ENCODE measurements around the gene INPP5E.

The INPP5E gene, protein sequence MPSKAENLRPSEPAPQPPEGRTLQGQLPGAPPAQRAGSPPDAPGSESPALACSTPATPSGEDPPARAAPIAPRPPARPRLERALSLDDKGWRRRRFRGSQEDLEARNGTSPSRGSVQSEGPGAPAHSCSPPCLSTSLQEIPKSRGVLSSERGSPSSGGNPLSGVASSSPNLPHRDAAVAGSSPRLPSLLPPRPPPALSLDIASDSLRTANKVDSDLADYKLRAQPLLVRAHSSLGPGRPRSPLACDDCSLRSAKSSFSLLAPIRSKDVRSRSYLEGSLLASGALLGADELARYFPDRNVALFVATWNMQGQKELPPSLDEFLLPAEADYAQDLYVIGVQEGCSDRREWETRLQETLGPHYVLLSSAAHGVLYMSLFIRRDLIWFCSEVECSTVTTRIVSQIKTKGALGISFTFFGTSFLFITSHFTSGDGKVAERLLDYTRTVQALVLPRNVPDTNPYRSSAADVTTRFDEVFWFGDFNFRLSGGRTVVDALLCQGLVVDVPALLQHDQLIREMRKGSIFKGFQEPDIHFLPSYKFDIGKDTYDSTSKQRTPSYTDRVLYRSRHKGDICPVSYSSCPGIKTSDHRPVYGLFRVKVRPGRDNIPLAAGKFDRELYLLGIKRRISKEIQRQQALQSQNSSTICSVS

DNA sequence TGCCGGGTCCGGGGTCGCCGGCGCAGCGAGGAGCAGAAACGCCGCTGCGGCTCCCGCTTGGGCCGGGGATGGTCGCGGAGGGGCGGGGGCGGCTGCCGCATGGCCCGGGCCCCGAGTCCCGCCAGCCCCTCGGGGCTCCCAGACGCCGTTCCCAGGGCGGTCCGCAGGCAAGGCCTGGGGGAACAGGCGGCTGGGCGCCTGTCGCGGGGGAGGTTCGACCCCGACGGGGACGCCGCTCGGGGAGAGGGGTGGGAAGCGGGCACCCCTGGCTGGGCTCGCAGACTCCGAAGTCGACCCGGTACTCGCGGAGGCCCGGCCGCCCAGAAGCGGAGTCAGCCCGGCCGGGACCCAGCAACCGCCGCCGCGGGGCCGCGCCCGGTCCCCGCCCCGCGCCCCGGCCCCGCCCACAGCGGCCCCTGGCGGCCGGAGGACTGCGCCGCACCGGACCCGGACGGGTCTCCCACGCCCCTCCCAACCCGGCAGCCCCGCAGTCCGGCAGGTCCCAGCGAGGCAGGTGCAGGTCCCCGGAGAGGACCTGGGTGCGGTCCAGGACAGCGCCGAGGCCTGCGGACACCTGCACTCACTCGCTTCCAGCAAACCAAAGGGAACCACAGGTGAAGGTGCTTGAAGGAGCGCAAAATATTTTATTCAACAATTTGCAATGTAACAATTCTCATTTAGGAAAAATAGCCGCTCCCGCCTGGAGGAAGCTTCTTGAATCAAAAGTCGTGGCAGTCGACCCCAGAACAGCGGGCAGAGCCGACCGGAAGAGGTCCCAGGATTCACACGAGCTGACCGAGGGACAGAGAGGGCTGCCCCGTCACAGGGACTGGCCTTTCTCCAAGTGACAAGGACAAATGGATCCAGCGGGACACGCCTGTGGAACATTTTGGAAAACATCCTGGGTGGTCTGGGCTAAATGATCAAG is at the start of gene INPP5E:
TSS of gene INPP5E (minus strand) at position 365 of the 928 bp plus-strand sequence. CDS start 426 bp downstream, outside the sequence.
- peak; percentile 53 for DNase-seq

DNA sequence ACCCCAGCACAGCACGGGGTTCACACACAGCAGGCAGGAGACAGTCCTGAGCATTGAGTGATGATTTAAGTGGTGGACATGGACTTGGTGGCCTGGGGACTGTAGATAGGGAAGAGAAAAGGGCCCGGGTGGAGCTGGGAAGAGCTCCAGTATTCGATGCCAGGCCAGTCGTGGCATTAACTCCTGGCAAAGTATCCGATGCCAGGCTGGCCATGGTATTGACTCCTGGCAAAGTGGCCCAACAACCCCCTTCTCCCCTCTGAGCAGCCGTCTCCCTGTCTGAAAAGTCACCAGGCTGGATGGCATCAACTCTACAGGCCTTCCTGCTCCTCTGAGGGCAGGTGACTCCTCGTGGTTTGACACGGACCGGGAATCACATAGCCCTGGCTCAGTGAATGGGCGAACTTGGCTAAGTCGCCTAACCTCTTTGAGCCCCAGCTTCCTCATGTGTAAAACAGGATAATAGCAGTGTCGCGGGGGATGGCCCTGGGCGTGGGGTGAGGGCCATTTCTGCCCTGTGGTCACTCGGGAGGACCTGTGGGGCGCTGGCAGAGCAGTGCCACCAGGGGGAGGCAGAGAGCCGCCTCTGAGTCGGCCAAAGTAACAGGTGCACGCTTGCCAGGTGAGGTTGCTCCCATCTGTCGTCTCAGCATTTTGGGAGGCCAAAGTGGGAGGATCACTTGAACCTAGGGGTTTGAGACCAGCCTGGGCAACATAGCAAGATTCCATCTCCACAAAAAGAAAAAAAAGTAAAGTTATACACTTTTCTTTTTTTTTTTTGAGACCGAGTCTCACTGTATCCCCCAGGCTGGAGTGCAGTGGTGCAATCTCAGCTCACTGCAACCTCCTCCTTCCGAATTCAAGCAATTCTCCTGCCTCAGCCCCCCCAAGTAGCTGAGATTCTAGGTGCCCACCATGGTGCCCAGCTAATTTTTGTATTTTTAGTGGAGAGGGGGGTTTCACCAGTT is 48.9 kb upstream of the INPP5E start:
- DNase-seq = peak; percentile 9

DNA sequence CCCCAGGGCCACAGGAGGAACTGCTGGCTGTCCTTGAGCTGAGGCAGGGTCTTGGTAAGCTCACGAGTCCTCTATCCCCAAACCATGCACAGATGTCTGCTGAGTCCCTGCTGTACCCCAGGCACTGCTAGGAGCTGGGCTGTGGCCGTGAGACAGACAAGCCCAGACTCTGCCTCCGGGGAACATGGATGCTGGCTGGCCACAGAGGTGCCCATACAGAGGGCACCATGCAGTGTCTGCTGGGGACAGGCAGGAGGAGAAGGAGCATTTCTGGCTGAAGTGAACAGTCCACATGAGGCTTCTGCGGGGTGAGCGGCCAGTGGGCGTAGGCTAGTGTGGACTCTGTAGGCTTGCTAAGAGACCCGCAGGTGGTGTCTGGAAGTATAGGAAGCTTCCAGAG is 48.0 kb upstream of the INPP5E start:
- no peak for DNase-seq

DNA sequence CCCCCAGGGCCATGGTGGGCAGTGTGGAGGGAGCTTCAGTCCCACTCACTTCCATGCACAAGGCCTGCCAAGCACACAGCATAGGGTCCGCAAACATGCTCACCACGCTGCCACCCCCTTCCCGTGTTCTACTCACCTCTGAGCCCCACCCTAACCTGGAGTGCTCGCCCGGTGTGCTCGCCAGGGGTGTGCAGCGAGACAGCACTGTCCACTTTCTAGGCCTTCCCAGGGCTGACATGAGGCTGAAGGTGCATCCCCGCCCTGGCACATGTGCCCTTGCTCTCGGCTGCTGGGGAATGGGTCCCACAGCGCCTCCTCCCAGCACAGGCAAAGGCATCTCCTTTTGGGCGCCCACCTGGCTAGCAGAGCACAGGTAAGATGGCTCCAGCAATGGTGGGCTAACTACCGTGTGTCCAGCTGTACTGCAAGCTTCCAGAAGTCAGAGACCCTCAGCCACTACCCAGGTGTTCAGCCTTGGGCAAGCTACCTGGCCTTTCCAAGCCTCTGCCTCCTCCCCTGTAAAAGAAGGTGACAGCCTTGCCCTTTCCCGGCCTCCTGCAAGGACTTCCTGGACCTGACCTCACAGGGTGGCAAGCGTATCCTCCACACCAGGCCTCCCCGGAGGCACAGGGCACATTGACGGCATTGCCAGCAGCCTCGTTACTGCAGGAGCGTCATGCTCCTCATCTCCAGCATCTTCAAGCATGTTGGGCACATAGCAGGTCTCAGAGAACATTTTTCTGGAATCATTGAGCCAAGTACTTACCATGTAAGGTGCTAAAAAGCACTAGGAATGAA is 47.4 kb upstream of the INPP5E start:
- no peak for DNase-seq

DNA sequence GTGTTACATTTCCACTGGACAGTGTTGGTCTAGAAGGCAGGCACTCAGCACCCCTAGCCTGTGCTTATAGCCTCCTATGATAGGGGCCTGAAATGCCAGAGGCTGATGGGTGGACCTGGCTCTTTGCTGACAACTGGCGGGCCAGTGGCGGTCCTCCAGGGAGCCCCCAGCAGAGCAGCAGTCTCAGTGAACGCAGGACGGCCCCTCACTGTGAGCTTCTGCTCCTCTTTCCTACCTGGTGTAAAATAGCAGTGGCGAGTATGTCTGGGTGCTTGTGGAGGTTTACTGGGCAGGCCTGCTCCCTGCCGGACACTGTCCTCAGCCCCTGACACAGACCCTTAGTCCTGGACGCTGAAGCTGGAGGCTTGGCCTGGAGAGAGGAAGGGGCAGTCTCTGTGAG is 46.5 kb upstream of the INPP5E start:
- no peak for DNase-seq

DNA sequence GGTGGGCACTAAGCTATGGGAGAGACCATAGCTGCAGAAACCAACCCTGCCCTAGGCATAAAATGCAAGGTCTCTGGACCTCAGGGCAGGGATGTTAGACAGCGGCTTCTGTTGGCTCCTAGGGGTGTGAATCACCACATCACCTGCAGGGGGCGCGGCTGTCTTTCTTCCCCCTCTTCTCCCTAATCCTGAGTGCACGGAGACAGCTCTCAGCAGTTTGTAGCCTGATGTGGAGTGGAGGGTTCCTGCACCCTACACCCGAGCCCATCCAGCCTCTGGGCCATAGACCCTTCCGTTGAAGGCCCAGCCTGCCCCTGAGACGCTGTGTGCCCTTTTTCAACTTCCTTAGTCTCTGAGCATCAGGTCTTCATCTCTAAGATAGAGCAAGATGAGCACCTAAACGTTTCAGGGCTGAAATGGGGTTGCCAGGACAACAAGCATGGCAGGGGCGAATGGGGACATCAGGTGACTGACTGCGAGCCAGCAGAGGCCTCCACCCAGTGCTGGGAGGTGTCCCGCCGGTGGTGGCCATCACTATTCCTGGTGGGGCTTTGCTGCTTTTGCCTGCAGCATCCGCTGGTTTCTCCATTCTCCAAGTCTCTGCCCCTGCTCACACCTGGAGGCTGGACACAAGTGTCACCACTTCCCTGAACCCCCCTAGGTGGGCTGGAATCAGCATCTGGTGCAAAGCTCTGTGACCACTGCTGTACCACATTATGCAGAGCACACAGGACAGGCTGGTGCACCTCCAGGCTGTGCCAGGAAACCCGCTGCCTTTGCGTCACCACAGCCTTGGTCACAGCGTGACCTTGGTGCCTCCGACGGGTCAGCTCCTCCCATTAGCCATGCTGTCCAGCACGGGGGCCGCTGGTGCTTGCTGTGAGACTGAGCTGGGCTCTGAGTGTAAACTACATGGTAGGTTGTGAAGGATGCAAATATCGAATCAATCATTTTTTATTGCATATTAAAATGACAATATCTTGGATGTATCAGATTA is 45.7 kb upstream of the INPP5E start:
- peak; percentile 67 for DNase-seq

DNA sequence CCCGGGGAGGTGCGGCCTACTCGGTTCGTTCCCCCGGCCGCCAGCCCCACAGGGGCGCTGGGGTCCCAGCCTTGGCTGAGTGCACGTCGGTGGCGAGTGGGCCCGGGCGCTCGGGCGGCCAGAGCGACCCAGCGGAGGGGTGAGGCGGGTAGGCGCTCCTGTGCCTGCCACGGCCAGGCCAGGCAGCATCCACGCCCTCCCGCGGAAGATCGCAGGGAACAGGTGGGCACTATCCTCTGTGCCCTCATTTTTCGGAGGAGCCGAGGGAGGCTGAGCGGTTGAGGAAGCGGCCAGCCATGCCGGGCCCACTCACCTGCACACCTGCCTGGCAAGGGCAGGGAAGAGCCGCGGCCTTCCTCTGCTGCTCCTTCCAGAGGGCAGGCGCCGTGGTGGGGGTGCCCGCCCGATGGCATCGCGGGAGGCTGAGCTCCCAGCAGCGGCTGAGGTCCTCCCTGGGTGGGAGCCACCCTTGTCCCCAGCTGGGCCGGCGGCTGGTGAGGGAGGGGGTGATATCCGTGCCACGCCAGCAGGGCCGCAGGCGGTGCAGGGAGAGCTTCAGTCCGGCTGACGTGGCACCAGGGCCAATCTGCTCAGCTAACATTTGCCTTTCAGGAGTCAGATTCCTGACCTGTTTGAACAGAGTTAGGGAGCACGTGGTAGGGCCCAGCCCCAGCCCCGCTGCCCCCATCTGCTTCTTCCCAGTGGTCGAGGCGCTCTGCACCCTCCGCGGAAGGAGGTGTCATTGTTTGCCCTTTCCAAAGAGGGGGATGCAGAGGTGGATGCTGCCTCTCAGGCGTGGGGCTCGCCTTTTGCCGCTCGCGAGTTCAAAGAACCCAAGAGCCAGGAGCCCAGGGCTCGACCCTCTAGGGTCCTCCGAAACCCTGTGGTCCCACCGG is 44.8 kb upstream of the INPP5E start:
- DNase-seq = no peak

DNA sequence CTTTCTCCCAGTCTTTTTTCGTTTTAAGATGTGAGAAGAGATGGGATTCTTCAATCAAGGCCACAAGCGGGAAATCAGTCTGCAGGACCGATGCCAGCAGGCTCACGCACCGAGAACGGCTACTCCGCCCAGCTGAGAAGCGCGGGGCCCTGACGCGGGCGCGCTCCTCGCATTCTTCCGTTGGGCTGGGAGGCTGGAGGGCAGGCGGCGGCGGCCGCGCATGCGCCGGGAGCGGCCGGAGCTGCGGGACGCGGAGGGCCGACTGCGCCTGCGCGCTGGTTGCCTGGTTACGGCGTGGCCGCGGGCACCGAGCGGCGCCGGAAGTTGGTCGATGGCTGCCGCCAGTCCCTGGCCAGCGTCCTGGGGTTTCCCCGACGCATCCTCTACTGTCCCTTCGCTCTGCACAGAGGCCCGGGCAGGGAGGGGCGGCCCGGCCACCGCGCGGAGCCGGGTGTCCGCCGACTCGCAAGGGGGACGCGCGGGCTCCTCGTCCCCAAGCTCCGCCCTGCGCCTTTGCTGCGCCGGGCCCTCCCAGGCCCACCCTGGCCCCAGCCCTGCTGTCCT is 44.0 kb upstream of the INPP5E start:
- DNase-seq = peak; percentile 86

DNA sequence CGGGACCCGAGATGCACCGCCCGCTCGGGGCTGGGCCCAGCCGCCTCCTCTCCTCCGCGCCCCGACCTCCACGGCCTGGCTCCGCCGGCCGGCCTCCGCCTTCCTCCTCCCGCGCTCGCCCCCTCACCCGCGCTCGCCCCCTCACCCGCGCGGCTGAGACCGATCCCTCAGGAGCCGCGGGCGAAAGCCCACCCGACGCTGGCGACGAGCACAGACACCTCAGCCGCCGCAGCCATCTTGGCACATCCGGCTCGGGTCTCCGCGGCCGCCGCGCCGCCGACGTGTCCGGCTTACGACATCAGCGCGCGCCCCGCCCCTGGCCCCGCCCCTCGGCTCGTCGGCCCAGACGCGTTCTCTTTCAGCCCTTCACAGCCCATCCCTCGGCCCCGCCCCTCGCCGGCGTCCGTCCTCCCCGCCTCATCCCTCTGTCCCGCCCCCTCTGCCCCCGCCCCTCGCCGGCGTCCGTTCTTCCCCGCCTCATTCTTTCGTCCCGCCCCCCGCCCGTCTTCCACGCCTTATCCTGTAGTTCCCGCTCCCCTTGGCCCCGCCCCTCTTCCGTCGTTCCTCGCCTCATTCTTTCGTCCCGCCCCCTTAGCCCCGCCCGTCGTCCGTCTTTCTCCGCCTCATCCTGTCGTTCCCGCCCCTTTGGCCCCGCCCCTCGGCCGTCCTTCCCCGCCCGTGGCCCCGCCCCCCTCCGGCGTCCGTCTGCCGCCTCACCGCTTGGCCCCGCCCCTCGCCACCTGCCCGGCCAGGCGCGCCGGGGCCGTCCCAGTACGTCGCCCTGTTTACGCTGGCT is 43.3 kb upstream of the INPP5E start, which contains the start of gene SEC16A:
TSS of gene SEC16A (minus strand) at position 248 of the 796 bp plus-strand sequence. CDS start 5,425 bp downstream, outside the sequence.
- peak; percentile 98 for DNase-seq

DNA sequence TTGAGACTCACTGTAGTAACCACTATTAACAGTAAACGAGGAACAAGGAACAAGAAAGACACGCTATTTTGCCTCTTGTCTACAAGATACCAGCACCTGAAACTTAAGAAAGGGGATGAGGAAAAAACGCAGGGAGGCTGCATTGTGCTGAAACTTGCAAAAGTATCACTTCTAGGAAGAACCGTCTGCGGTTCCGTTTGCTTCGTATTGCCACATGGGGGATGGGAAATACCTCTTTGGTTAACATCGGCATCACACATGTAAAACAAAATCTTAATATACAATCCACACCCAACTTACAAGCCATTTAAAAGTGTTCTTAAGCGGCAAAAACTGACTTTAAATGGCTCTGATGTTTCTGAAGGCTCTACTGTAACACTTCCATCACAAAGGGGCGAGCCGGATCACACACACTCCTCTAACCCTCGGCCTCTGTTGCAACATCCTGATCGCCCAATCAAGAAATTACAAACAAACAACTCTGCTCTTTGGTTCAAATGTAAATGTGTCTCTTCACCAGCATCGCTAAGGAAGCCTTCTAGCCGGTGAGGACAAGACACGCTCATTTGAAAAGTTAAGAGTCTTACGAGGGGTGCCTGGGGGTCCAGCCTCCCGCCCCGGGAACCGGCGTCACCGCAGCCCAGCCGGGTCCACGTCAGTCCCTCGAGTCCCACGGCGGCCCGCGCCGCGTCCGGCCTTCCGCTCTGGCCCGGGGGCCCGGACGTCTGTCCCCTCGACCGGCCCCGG is 42.6 kb upstream of the INPP5E start:
- no peak for DNase-seq

DNA sequence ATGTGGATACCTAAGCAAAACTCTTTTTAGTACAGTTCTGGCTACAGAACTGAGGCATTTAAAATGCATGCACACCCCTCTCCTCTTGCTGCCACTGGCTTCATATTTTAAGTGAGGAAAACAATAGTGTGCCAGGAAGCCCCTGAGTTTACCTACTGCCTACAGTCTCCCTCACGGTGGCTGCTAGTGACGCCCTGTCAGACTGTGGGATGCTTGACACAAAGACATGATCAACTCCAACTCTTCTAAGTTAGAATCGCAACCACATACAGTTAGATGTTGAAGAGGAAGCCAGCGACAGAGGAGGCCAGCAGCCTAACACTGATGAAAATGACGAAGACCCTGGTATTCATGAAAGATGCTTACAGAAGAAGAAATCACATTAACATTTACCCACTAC is 41.9 kb upstream of the INPP5E start:
- no peak for DNase-seq

DNA sequence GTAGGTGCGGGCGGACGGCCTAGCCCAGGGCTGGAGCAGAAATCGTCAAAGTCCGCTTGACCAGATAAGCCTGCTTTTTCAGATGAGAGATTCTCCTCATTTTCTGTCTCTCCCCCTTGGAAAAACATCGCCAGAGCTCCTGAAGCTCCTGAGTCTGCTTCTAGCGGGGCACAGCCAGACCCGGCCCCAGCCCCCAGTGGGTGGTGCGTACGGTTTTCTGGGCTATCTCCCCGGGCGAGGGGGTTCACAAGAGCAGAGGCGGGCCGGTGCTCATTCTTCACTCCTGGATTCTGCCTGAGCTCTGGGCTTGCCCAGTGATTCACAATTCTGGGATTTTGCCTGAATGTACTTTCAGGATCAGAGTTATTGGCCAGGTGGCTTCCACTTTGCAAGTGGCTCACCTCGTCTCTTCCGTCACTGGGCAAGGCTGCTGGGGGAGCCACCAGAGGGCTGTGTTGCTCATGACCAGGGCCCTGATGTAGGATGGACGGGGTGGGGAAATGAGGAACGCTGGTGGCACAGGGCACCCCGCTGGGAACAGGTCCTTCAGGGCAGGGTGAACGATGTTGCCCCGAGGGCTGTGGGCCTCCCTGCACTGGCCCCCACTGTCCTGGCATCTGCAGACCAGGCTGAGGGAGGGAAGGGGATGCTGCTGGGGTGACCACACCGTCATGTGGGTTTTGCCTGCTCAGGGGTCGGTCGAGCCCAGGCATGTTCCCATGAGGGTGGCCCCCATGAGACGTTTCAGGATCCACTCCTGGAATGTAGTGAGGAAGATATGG is 36.9 kb upstream of the INPP5E start:
- DNase-seq = no peak

DNA sequence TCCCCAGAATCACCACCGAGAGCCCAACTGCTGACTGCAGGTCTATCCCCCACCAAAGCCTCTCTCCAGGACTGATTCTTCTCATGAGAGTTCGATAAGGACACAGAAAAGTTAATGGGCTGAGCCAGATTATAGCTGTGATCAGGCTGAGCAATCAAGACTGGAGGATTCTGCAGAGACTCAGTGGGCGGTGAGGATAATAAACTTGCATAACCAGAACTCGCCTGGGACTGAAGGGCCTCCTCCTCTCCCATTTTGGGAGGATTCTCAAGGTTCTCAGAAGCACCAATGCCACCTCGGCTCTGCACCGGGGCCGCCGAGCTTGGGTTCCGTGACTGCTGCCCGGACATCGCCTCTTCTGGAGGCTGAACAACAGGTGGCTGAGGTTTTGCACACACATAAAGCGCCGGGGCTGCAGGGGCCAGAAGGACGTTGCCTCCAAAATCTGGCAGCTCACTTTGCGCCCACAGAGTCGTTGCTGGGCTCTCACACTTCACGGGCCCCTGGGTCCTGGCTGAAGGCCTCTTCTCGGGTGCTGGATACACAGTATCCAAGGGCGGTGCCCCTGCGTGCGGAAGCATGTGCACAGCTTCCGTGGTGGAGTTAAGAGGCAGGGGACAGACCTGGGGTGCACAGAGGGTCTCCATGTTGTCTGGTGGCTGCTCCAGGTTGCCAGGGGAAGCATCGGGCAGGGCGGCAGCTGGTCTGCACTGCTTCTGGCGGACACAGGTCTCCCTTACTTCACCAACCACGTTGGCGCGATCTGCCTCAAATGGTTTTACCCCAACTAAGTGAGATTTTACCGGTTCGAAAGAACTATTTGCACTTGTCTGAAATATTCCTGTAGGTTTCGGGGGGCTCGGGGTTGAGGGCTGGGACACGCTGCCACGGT is 35.6 kb upstream of the INPP5E start:
- DNase-seq = no peak

DNA sequence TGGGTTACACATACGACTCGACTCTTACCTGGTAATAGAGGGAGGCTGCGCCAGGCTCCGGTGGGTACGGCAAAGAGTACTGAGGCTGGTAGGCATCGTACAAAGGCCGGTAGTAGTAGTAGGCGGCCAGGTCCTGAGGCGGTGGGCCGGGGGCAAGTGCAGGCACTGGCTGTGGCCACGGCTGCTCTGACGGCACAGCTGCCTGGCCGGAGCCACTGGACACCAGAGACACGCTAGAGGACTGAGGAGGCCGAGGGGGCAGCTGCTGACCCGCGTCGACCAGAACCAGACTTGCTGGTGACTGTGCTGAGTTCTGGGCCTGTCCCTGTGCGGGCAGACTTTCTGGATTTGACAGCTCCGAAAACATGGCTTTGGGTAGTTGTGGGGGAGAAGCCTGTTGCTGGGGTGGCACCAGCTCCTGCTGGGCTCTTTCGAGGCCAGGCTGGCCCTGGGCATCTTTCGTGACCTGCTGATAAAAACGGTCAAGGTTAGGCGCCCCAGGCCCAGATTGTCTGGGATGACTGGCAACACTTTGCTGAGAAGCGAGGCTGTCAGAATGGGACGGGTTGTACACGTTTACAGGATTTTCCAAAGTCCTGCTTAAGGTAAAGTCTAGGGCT is 34.5 kb upstream of the INPP5E start:
- no peak for DNase-seq
